Gastrocnemius medialis (tissue), 4 donors: ENCODE measurements around the gene PEAK1.

Source experiments
- POLR2A ChIP-seq, 2 donors: fragments of 450-650 bp; IDR thresholded peaks; one replicate each; pipeline ENCODE4 v1.6.1; 2017; ENCODE audit warnings: antibody characterized with exemption in 2 of 2, mild to moderate bottlenecking in 2 of 2, moderate library complexity in 2 of 2
- TF ChIP-seq, protein P1 (sequence below), 5 experiments: fragments of 450-650 bp in 3 of 5; fragments of 200-600 bp in 2 of 5; sonication (generic) in 2 of 5; IDR thresholded peaks in 4 of 5; conservative IDR thresholded peaks in 1 of 5; 1 replicate in 4 of 5; 2 replicates in 1 of 5; pipeline ENCODE4 v1.5.1; 2016 to 2019; ENCODE audit warnings: antibody characterized with exemption in 5 of 5, mild to moderate bottlenecking in 3 of 5, moderate library complexity in 3 of 5

DNA sequence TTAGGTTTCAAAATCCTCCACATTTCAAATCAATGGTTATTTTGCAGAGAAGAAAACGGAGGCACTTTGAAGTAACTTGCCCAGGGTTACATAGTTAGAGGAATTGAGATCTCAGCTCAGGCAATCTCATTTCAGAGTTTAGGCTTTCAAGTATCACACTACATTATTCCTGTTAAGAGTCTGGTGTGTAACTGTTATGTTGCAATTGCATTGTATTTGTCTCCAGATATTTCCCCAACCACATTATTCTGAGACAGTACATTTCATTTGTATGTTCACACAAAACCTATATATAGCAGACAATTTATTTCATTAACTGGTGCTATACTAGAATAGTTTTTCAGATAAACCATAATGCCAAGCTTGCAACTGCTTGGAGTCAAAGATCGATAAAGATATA, 194.8 kb downstream of the PEAK1 start:
- no peak for TF ChIP-seq POLR2A (IDR thresholded peaks at IDR 0.05)
- TF ChIP-seq, protein P1, sequence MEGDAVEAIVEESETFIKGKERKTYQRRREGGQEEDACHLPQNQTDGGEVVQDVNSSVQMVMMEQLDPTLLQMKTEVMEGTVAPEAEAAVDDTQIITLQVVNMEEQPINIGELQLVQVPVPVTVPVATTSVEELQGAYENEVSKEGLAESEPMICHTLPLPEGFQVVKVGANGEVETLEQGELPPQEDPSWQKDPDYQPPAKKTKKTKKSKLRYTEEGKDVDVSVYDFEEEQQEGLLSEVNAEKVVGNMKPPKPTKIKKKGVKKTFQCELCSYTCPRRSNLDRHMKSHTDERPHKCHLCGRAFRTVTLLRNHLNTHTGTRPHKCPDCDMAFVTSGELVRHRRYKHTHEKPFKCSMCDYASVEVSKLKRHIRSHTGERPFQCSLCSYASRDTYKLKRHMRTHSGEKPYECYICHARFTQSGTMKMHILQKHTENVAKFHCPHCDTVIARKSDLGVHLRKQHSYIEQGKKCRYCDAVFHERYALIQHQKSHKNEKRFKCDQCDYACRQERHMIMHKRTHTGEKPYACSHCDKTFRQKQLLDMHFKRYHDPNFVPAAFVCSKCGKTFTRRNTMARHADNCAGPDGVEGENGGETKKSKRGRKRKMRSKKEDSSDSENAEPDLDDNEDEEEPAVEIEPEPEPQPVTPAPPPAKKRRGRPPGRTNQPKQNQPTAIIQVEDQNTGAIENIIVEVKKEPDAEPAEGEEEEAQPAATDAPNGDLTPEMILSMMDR (IDR thresholded peaks at IDR 0.05 in 4 of 5, conservative IDR thresholded peaks at IDR 0.05 in 1 of 5): no peak
